Gastrocnemius medialis (tissue), 4 donors: ENCODE data around the gene GLCCI1.

Experiments used
- CTCF ChIP-seq, 5 experiments: fragments of 450-650 bp in 3 of 5; fragments of 200-600 bp in 2 of 5; sonication (generic) in 2 of 5; IDR thresholded peaks in 4 of 5; conservative IDR thresholded peaks in 1 of 5; 1 replicate in 4 of 5; 2 replicates in 1 of 5; pipeline ENCODE4 v1.5.1; 2016 to 2019; ENCODE audit warnings: antibody characterized with exemption in 5 of 5, mild to moderate bottlenecking in 3 of 5, moderate library complexity in 3 of 5
- POLR2A ChIP-seq, 2 donors: fragments of 450-650 bp; IDR thresholded peaks; one replicate each; pipeline ENCODE4 v1.6.1; 2017; ENCODE audit warnings: antibody characterized with exemption in 2 of 2, mild to moderate bottlenecking in 2 of 2, moderate library complexity in 2 of 2

GRCh38 chr7:7920481-7920880, 48.1 kb upstream of the GLCCI1 start:
- TF ChIP-seq CTCF (IDR thresholded peaks at IDR 0.05 in 4 of 5, conservative IDR thresholded peaks at IDR 0.05 in 1 of 5) (no peak), POLR2A (IDR thresholded peaks at IDR 0.05) (no peak)
